ENCODE measurements around the gene MYOCOS. TPM values are rescaled to one million over a fixed set of nuclear protein-coding genes. Genes with fewer than 3 reads are reported as not detected.
"Not testable (repeated sequence)": the region's sequence is repeated elsewhere in the genome, so short reads cannot be mapped to it uniquely, and the experiment has no call there.

MYOCOS gene, protein sequence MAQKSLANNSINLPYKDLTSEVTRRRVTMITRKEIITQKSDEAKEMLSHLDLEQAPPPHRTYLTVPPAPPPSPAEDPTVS
- not detected for polyA plus RNA-seq (ENCODE audit: low read depth in 6 of 6)

DNA sequence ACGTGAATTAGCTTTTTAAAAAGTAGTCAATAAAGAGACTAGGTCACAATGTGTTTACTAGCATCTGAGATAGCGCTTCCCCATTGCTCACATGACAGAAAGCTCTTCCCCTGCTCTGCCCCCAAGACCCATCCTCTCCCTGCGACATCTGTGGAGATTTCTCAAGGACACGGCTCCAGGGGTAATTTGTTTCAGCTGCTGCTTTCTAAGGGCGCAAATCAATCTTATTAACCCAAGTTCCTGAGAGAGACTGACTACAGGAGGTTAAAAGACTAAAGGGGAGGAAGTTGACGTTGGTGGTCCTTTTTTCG is at the start of gene MYOCOS:
TSS of gene MYOCOS (plus strand) at position 92 of the 311 bp plus-strand sequence. CDS start 1,641 bp downstream, outside the sequence.
- Mint-ChIP-seq H3K27me3 (peaks cover 0 to 5% (median 0%) of the 10 kb centered on the region in 3 donors), H3K4me1 (no peaks in the 10 kb centered on the region), H3K9me3 (no peaks in the 10 kb centered on the region), H3K36me3 (no peaks in the 10 kb centered on the region), H3K27ac (peak within 1 kb of the TSS in 1 of 6 donors; percentile 33), H3K4me3 (no peak within 1 kb of the TSS)
- ATAC-seq (ENCODE audit: low read depth in 2 of 2) (no peak), DNase-seq (no peak)

GRCh38 chr1:171576144-171576543 is 45.9 kb upstream of the MYOCOS start:
- Mint-ChIP-seq H3K4me1 (peaks cover 0 to 3% (median 0%) of the 10 kb centered on the region in 3 donors), H3K36me3 (peaks cover 15 to 17% of the 10 kb centered on the region in 2 donors), H3K4me3 (no peak overlapping the region), H3K27me3 (no peaks in the 10 kb centered on the region), H3K27ac (peak overlapping the region in 2 of 6 donors; percentile 12 to 24), H3K9me3 (no peaks in the 10 kb centered on the region)
- no peak for DNase-seq
- no peak for ATAC-seq (ENCODE audit: low read depth in 2 of 2)

GRCh38 chr1:171581226-171581625 is 40.8 kb upstream of the MYOCOS start:
- Mint-ChIP-seq H3K4me3 (no peak overlapping the region), H3K27ac (peak overlapping the region in 2 of 6 donors; percentile 67 to 75), H3K9me3 (no peaks in the 10 kb centered on the region), H3K4me1 (no peaks in the 10 kb centered on the region), H3K27me3 (no peaks in the 10 kb centered on the region), H3K36me3 (peaks cover 18 to 26% of the 10 kb centered on the region in 2 donors)
- ATAC-seq (ENCODE audit: low read depth in 2 of 2) = no peak
- DNase-seq = no peak

DNA sequence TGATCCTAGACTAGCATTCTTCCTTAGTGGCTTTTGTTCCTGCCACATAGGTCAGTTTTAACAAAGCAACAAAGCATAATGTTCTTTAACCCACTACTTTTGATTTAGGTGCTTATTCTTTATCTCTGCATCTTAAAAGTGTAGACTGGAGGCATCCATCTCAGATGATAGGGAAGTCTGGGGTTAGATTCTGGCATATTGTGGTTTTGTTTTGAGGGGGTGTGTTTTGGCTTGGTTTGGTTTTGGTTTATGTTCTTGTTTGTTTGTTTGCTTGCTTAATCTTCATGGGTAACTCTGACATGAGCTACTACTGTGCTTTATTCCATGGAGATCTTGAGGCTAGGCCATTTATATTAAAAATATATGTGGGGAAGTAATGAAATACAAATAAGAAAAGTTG is 40.3 kb upstream of the MYOCOS start:
- Mint-ChIP-seq H3K27ac (peak overlapping the region in 3 of 6 donors; percentile 25 to 75 (median 67)), H3K4me1 (no peaks in the 10 kb centered on the region), H3K9me3 (no peaks in the 10 kb centered on the region), H3K36me3 (peaks cover 18 to 28% of the 10 kb centered on the region in 2 donors), H3K27me3 (no peaks in the 10 kb centered on the region), H3K4me3 (no peak overlapping the region)
- DNase-seq (no peak), ATAC-seq (ENCODE audit: low read depth in 2 of 2) (no peak)

DNA sequence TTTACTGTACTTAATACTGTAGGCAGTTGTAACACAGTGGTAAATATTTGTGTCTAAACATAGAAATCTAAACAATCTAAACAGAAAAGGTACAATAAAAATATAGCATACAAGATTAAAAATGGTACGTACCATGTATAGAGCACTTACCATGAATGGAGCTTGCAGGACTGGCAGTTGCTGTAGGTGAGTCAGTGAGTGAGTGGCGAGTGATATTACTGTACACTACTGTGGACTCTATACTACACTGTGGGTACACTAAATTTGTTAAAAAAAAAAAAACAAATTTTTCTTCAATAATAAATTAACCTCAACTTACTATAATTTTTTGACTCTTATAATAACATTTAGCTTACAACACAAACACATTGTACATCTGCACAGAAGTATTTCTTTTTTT is 39.5 kb upstream of the MYOCOS start:
- Mint-ChIP-seq H3K36me3 (peaks cover 22 to 34% of the 10 kb centered on the region in 2 donors), H3K4me3 (no peak overlapping the region), H3K27ac (no peak overlapping the region), H3K27me3 (no peaks in the 10 kb centered on the region), H3K9me3 (no peaks in the 10 kb centered on the region), H3K4me1 (no peaks in the 10 kb centered on the region)
- DNase-seq = no peak
- ATAC-seq (ENCODE audit: low read depth in 2 of 2) = no peak

DNA sequence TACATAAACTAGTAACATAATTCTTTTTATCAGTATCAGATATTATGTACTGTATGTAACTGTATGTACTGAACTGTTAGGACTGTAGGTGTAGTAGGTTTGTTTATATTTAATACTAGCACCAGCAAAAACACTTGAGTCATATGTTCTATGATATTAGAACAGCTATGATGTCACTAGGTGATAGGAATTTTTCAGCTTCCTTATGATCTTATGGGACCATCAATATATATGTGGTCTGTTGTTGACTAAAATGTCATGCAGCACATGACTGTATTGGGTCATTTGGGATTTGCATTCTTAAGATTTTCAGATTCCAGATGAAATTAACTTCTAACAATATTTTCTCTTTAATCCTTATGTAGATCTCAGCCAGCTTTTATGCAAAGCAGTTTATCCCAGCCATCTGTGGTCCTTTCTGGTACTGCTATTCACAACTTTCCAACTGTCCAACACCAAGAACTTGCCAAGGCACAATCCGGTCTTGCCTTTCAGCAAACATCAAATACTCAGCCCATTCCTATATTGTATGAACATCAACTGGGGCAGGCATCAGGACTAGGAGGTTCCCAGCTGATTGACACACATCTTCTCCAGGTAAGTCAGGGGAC is 38.3 kb upstream of the MYOCOS start:
- ATAC-seq (ENCODE audit: low read depth in 2 of 2) = no peak
- Mint-ChIP-seq H3K36me3 (peaks cover 27 to 34% of the 10 kb centered on the region in 2 donors), H3K4me3 (no peak overlapping the region), H3K9me3 (no peaks in the 10 kb centered on the region), H3K4me1 (no peaks in the 10 kb centered on the region), H3K27me3 (no peaks in the 10 kb centered on the region), H3K27ac (peak overlapping the region in 3 of 6 donors; percentile 7 to 75 (median 74))
- DNase-seq = no peak

DNA sequence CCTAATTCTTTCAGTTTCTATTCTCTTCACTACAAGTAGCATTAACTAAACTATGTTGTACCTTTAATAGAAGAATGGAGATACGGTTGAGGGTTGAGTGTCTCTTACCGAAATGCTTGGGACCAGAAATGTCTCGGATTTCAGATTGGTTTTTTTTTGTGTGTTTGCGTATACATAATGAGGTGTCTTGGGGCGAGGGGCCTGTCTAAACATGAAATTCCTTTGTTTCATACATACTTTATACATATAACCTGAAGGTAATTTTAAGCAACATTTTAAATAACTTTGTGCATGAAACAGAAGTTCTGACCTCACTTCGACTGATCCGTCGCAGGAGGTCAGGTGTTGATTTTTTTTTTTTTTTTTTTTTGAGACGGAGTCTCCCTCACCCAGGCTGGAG is 36.3 kb upstream of the MYOCOS start:
- Mint-ChIP-seq H3K4me3 (no peak overlapping the region), H3K27ac (peak overlapping the region in 1 of 6 donors; percentile 31), H3K36me3 (peaks cover 30 to 41% of the 10 kb centered on the region in 2 donors), H3K9me3 (no peaks in the 10 kb centered on the region), H3K4me1 (no peaks in the 10 kb centered on the region), H3K27me3 (no peaks in the 10 kb centered on the region)
- DNase-seq (no peak), ATAC-seq (ENCODE audit: low read depth in 2 of 2) (no peak)

- no peak for DNase-seq
These were observed 33.8 kb upstream of the MYOCOS start for GRCh38 chr1:171588230-171588629.

DNA sequence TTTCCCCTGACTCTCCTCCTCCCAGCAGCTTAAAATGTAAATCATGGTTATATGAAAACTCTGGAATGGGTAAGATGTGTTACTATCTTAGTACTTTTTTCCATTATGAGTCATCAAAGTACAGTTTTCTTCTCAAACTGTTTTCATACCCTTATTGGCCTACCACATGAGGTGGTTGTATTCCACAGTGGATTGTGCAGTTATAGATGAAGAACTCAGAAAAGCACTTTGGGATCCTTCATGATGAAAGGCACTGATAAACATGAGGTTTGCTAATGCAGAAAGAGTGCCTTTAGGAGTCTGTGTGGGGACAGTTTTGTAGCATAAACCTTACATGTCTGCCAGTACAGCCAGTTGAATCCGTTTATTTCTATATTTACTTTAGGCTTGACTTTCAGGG is 32.0 kb upstream of the MYOCOS start:
- DNase-seq = no peak
- H3K36me3 Mint-ChIP-seq = peaks cover 21 to 56% of the 10 kb centered on the region in 2 donors
- H3K27me3 Mint-ChIP-seq = no peaks in the 10 kb centered on the region
- no peak for ATAC-seq (ENCODE audit: low read depth in 2 of 2)
- no peak overlapping the region for H3K4me3 Mint-ChIP-seq
- peak overlapping the region in 3 of 6 donors; percentile 39 to 60 (median 49) for H3K27ac Mint-ChIP-seq
- no peaks in the 10 kb centered on the region for H3K4me1 Mint-ChIP-seq
- H3K9me3 Mint-ChIP-seq = no peaks in the 10 kb centered on the region

More at GRCh38 chr1:171588230-171588629, 33.8 kb upstream of the MYOCOS start:
- no peak for ATAC-seq (ENCODE audit: low read depth in 2 of 2)
- no peaks in the 10 kb centered on the region for H3K4me1 Mint-ChIP-seq
- no peaks in the 10 kb centered on the region for H3K9me3 Mint-ChIP-seq
- H3K27ac Mint-ChIP-seq = no peak overlapping the region
- no peak overlapping the region for H3K4me3 Mint-ChIP-seq
- H3K36me3 Mint-ChIP-seq = peaks cover 21 to 61% of the 10 kb centered on the region in 2 donors
- H3K27me3 Mint-ChIP-seq = no peaks in the 10 kb centered on the region

GRCh38 chr1:171595324-171595723 is 26.7 kb upstream of the MYOCOS start:
- no peak for ATAC-seq (ENCODE audit: low read depth in 2 of 2)
- H3K9me3 Mint-ChIP-seq = no peaks in the 10 kb centered on the region
- H3K27me3 Mint-ChIP-seq = no peaks in the 10 kb centered on the region
- peaks cover 0 to 6% (median 5%) of the 10 kb centered on the region in 3 donors for H3K4me1 Mint-ChIP-seq
- H3K27ac Mint-ChIP-seq = peak overlapping the region in 4 of 6 donors; percentile 2 to 62 (median 20)
- H3K36me3 Mint-ChIP-seq = peaks cover 0 to 23% of the 10 kb centered on the region in 2 donors
- DNase-seq = no peak
- no peak overlapping the region for H3K4me3 Mint-ChIP-seq

DNA sequence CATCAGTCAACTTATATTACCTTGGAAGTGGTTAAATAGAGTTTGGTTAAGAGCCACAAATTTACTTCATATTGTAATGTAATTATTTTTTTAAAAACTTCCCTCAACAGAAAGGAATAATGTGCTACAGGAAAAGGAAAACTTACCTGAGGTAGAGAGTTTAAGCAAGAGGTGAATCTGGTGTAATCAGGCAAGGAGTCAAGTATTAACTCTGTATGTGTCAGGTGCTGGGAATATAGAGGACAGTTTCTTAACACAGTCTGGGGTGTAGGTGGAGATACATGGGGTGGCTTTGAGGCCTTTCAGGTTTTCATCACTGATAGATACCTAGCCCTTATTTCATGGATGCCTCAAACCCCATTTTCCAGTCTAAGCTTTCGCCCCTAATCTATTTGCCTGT is 25.9 kb upstream of the MYOCOS start:
- Mint-ChIP-seq H3K4me3 (no peak overlapping the region), H3K4me1 (peaks cover 0 to 7% (median 5%) of the 10 kb centered on the region in 3 donors), H3K27ac (peak overlapping the region in 3 of 6 donors; percentile 2 to 64 (median 2)), H3K36me3 (peaks cover 0 to 15% of the 10 kb centered on the region in 2 donors), H3K9me3 (no peaks in the 10 kb centered on the region), H3K27me3 (no peaks in the 10 kb centered on the region)
- DNase-seq (no peak), ATAC-seq (ENCODE audit: low read depth in 2 of 2) (no peak)

DNA sequence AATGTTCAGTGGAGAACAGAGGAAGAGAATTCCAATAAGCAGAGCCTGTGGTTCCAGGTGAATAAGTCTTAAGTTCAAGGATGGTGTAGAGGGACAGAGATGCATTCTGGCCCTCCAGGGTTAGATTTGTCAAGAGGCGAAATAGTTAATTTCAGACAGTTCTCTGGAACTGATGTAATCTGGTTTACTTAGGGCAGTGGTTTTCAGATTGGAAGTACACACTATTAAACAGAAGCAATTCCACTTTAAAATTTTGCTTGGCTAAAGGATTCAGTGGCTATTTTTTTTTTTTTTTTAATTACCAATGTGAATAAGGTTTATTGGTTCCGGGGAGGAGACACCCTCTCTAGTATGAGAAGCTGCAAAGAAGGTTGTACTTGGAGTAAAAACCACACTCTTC is 25.3 kb upstream of the MYOCOS start:
- Mint-ChIP-seq H3K9me3 (no peaks in the 10 kb centered on the region), H3K27me3 (no peaks in the 10 kb centered on the region), H3K4me1 (peaks cover 0 to 9% (median 5%) of the 10 kb centered on the region in 3 donors), H3K27ac (peak overlapping the region in 2 of 6 donors; percentile 56 to 73), H3K36me3 (peaks cover 0 to 10% of the 10 kb centered on the region in 2 donors), H3K4me3 (no peak overlapping the region)
- ATAC-seq (ENCODE audit: low read depth in 2 of 2) (no peak), DNase-seq (no peak)

DNA sequence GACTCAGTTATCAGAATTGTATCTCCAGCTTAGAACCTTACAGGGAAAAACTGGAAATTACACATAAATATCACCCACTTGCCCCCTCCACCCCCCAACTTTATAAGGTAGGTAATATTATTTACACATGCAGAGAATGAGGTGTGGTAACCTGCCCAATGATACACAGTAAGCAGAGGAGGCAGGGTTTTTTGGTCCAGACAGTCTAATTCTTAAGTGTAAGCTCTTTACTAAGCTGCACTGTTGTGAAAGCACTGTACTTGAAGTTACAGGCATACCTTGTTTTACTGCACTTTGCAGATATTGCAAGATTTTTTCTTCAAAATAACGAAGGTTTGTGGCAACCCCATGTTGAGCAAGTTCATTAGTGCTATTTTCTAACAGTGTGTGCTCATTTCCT is 24.8 kb upstream of the MYOCOS start:
- Mint-ChIP-seq H3K36me3 (peaks cover 0 to 8% of the 10 kb centered on the region in 2 donors), H3K4me1 (peaks cover 0 to 9% (median 5%) of the 10 kb centered on the region in 3 donors), H3K27me3 (no peaks in the 10 kb centered on the region), H3K9me3 (no peaks in the 10 kb centered on the region), H3K4me3 (no peak overlapping the region), H3K27ac (peak overlapping the region in 2 of 6 donors; percentile 56 to 73)
- ATAC-seq (ENCODE audit: low read depth in 2 of 2) = no peak
- DNase-seq = no peak

DNA sequence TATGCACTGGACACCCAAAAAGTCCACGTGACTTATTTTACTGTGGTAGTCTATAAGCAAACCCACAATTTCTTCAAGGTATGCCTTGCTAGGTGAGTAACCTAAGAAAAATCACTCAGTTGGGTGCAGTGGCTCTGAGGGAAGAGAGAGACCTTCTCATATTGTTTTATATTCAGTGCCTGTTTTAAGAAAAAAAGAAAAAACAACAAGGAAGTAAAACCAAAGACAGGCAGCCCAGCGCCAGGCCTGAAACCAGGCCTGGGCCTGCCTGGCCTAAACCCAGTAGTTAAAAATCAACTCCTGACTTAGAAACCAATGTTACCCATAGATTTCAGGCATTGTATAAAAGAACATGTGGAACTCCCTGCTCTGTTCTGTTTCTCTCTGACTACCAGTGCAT is 21.7 kb upstream of the MYOCOS start:
- not testable (repeated sequence) for H3K27me3 Mint-ChIP-seq; DNase-seq; H3K4me3 Mint-ChIP-seq; H3K27ac Mint-ChIP-seq; ATAC-seq (ENCODE audit: low read depth in 2 of 2); H3K9me3 Mint-ChIP-seq; H3K4me1 Mint-ChIP-seq; H3K36me3 Mint-ChIP-seq

Data from naive B cell (primary cell).